Mesenchymal stem cell (in vitro differentiated cells and primary cell): ENCODE data around the gene EFNB3.

Source experiments
- DNase-seq: peaks from one replicate; pipeline ENCODE4 v3.0.0-alpha.2; 2013
- H2AFZ ChIP-seq: one replicate; pipeline ENCODE4 v1.6.1; 2013; ENCODE audit warnings: low read depth, mild to moderate bottlenecking, control low read depth, inconsistent platforms, low read length, moderate library complexity
- H2AK5ac ChIP-seq: 2 replicates; pipeline ENCODE4 v1.6.1; 2013; ENCODE audit warnings: low read length, moderate library complexity, mild to moderate bottlenecking, inconsistent platforms; ENCODE audit not compliant: severe bottlenecking
- H2BK120ac ChIP-seq: one replicate; pipeline ENCODE4 v1.6.1; 2013; ENCODE audit warnings: low read depth, mild to moderate bottlenecking, inconsistent platforms, low read length, moderate library complexity
- H2BK12ac ChIP-seq, 2 experiments: one replicate each; pipeline ENCODE4 v1.6.1; 2013; ENCODE audit warnings: inconsistent platforms in 2 of 2, low read length in 2 of 2, mild to moderate bottlenecking in 2 of 2, moderate library complexity in 2 of 2, control low read depth in 1 of 2
- H2BK15ac ChIP-seq: one replicate; pipeline ENCODE4 v1.6.1; 2013; ENCODE audit warnings: mild to moderate bottlenecking, low read depth, inconsistent platforms; ENCODE audit not compliant: poor library complexity, severe bottlenecking
- H2BK5ac ChIP-seq: 2 replicates; pipeline ENCODE4 v1.6.1; 2013; ENCODE audit warnings: low read depth, mild to moderate bottlenecking, low read length, control low read depth, inconsistent platforms; ENCODE audit not compliant: poor library complexity, severe bottlenecking
- H3K14ac ChIP-seq, 2 experiments: one replicate each; pipeline ENCODE4 v1.6.1; 2013; ENCODE audit warnings: inconsistent platforms in 2 of 2, low read length in 2 of 2, control low read depth in 1 of 2, mild to moderate bottlenecking in 1 of 2, moderate library complexity in 1 of 2
- H3K18ac ChIP-seq, 2 experiments: one replicate each; pipeline ENCODE4 v1.6.1; 2013; ENCODE audit warnings: inconsistent platforms in 2 of 2, low read length in 2 of 2, control low read depth in 1 of 2, low read depth in 1 of 2, mild to moderate bottlenecking in 1 of 2
- H3K23ac ChIP-seq, 2 experiments: one replicate each; pipeline ENCODE4 v1.6.1; 2013; ENCODE audit warnings: inconsistent platforms in 2 of 2, low read length in 2 of 2, mild to moderate bottlenecking in 2 of 2, moderate library complexity in 2 of 2, control low read depth in 1 of 2
- H3K27ac ChIP-seq: 2 replicates; pipeline ENCODE4 v1.5.1; 2013; ENCODE audit warnings: mild to moderate bottlenecking, moderate library complexity, low read length, control low read depth, inconsistent platforms; ENCODE audit not compliant: poor library complexity, severe bottlenecking
- H3K27me3 ChIP-seq, 2 experiments: 2 replicates each; pipeline versions ENCODE4 v1.6.1 to v1.7.0; 2013; ENCODE audit warnings: low read length in 2 of 2, mild to moderate bottlenecking in 2 of 2, moderate library complexity in 2 of 2, control low read depth in 1 of 2, inconsistent platforms in 1 of 2; ENCODE audit not compliant: control insufficient read depth in 1 of 2, insufficient read depth in 1 of 2
- H3K36me3 ChIP-seq, 2 experiments: 2 replicates each; pipeline versions ENCODE4 v1.6.1 to v1.7.0; 2013; ENCODE audit warnings: low read length in 2 of 2, control low read depth in 1 of 2, inconsistent platforms in 1 of 2, low read depth in 1 of 2, mild to moderate bottlenecking in 1 of 2; ENCODE audit not compliant: insufficient read depth in 2 of 2, control insufficient read depth in 1 of 2
- H3K4ac ChIP-seq, 2 experiments: one replicate each; pipeline ENCODE4 v1.6.1; 2013; ENCODE audit warnings: inconsistent platforms in 2 of 2, low read length in 2 of 2, mild to moderate bottlenecking in 2 of 2, moderate library complexity in 2 of 2, control low read depth in 1 of 2, low read depth in 1 of 2
- H3K4me1 ChIP-seq: 2 replicates; pipeline ENCODE4 v1.6.1; 2013; ENCODE audit warnings: low read depth, low read length, control low read depth; ENCODE audit not compliant: control insufficient read depth, insufficient read depth
- H3K4me2 ChIP-seq: 2 replicates; pipeline ENCODE4 v1.6.1; 2013; ENCODE audit warnings: low read length, mild to moderate bottlenecking, inconsistent platforms; ENCODE audit not compliant: poor library complexity, severe bottlenecking
- H3K4me3 ChIP-seq, 2 experiments: 2 replicates each; pipeline versions ENCODE4 v1.5.1 to v1.7.0; 2013; ENCODE audit warnings: low read length in 2 of 2, mild to moderate bottlenecking in 2 of 2, control low read depth in 1 of 2, low read depth in 1 of 2; ENCODE audit not compliant: insufficient read depth in 1 of 2
- H3K79me1 ChIP-seq: replicated peaks from 2 replicates; pipeline ENCODE4 v1.6.1; 2013; ENCODE audit warnings: mild to moderate bottlenecking, control low read depth, low read length, inconsistent platforms; ENCODE audit not compliant: poor library complexity, severe bottlenecking
- H3K9ac ChIP-seq: 2 replicates; pipeline ENCODE4 v1.7.0; 2013; ENCODE audit warnings: mild to moderate bottlenecking, low read length, moderate library complexity
- H3K9me3 ChIP-seq: 2 replicates; pipeline ENCODE4 v1.7.0; 2013; ENCODE audit warnings: mild to moderate bottlenecking, low read length; ENCODE audit not compliant: control insufficient read depth
- H4K8ac ChIP-seq: one replicate; pipeline ENCODE4 v1.6.1; 2013; ENCODE audit warnings: inconsistent platforms, mild to moderate bottlenecking, low read length, moderate library complexity
- H4K91ac ChIP-seq: one replicate; pipeline ENCODE4 v1.6.1; 2013; ENCODE audit warnings: mild to moderate bottlenecking, low read length, inconsistent platforms
- WGBS: methylation state at CpG from one replicate; pipeline ENCODE4 v1.1.7; 2013; ENCODE audit warnings: mixed read lengths; 5-methylcytosine and 5-hydroxymethylcytosine counted together

Gene EFNB3

DNA sequence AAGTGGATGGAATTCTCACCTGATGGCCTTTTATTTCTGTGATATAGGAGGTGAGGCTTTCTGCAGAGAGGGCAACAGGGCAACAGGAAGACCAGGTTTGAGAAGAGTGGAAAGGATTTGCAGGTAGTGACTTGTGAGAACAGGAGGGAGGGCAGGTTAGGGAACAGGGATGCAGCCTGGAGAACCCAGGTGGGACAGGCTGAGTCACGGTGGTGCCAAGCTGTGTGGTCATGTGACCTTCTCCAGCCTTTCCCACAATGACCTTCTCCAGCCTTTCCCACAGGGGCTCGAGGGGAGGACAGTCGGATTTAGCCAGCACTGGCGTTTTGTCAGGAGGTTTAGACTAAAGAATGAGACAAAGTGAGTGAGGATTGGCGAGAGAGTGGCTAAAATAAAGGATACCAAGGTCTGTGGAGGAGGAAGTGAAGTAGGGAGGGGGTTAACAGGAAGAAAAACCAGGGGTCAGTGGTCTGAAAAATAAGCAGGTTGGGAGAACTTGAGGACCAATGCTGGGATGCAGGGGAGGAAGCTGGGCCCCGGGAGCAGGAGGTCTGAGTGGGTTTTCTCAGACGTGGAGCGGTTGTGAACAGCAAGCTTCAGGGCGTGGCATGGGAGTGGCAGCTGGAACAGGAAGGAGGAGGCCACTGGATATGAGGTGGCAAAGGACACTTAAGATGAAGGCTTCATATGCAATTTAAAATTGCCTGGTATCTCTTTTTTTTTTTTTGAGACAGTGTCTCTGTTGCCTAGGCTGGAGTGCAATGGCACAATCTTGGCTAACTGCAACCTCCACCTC is 50.3 kb downstream of the EFNB3 start:
- Histone ChIP-seq H3K36me3 (no peaks in the 10 kb centered on the region), H3K9me3 (no peaks in the 10 kb centered on the region), H4K91ac (no peak overlapping the region), H3K4me2 (no peak overlapping the region), H3K23ac (no peak overlapping the region), H3K27me3 (no peaks in the 10 kb centered on the region), H3K9ac (no peak overlapping the region), H3K14ac (no peak overlapping the region), H2AK5ac (no peak overlapping the region), H2BK5ac (no peak overlapping the region), H4K8ac (no peak overlapping the region), H3K4me1 (peaks cover 3% of the 10 kb centered on the region), H3K18ac (no peak overlapping the region), H2AFZ (no peak overlapping the region), H3K79me1 (no peaks in the 10 kb centered on the region), H2BK120ac (no peak overlapping the region), H3K4ac (no peak overlapping the region), H2BK15ac (no peak overlapping the region), H3K4me3 (no peak overlapping the region), H3K27ac (no peak overlapping the region), H2BK12ac (peak overlapping the region in 1 of 2 experiments; percentile 32)
- no peak for DNase-seq
- 64% methylated on average over 9 of the region's 9 CpGs for WGBS

DNA sequence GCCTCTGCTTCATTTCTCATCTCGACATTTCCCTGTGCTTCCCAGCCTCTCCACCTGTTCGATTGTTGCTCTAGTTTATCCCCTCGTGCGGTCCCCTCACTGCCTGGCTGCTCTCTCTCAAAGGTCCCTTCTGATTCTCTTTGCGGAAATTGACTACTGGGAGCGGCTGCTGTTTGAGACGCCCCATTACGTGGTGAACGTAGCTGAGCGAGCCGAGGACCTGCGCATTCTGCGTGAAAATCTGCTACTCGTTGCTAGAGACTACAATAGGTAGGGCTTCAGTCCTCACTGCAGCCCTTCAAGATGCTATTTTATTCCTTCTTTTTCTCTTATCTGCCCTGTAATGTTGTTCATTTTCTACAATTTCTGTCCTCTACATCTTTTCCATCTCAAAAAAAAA is 52.0 kb downstream of the EFNB3 start:
- H3K79me1 ChIP-seq: no peaks in the 10 kb centered on the region
- no peak overlapping the region for H3K23ac ChIP-seq
- H3K4ac ChIP-seq: no peak overlapping the region
- H2AFZ ChIP-seq: no peak overlapping the region
- DNase-seq: no peak
- H4K8ac ChIP-seq: no peak overlapping the region
- no peak overlapping the region for H3K18ac ChIP-seq
- no peak overlapping the region for H2BK12ac ChIP-seq
- no peak overlapping the region for H2AK5ac ChIP-seq
- H2BK120ac ChIP-seq: no peak overlapping the region
- no peaks in the 10 kb centered on the region for H3K4me1 ChIP-seq
- H2BK5ac ChIP-seq: no peak overlapping the region
- H3K27me3 ChIP-seq: no peaks in the 10 kb centered on the region
- H3K4me2 ChIP-seq: no peak overlapping the region
- H3K4me3 ChIP-seq: no peak overlapping the region
- no peak overlapping the region for H3K14ac ChIP-seq
- H3K9me3 ChIP-seq: no peaks in the 10 kb centered on the region
- H3K36me3 ChIP-seq: no peaks in the 10 kb centered on the region
- H3K9ac ChIP-seq: no peak overlapping the region
- H4K91ac ChIP-seq: no peak overlapping the region
- H3K27ac ChIP-seq: no peak overlapping the region
- WGBS: 95% methylated on average over 14 of the region's 14 CpGs
- H2BK15ac ChIP-seq: no peak overlapping the region
